Keratinocyte (primary cell): ENCODE results near the gene FBXW7. TPM values are rescaled to one million over a fixed set of nuclear protein-coding genes. Genes with fewer than 3 reads are reported as not detected.

Experiments
- DNase-seq: peaks from one replicate; pipeline ENCODE4 v3.0.0-alpha.2; 2011; ENCODE audit warnings: low read depth, missing footprints, low spot score
- FAIRE-seq: peaks from 2 replicates; lab custom pipeline; 2011; peaks lifted over from hg19 to GRCh38; lab: Jason Lieb, UNC
- H2AFZ ChIP-seq: 2 replicates; pipeline ENCODE4 v1.6.0; 2012; ENCODE audit warnings: low read length, control low read depth, inconsistent platforms; ENCODE audit not compliant: control insufficient read depth
- H3K27ac ChIP-seq: 2 replicates; pipeline ENCODE4 v1.5.1; 2011; ENCODE audit warnings: low read length; ENCODE audit not compliant: control insufficient read depth, insufficient read depth
- H3K27me3 ChIP-seq: 3 replicates; pipeline ENCODE4 v1.6.0; 2011; ENCODE audit warnings: low read length; ENCODE audit not compliant: control insufficient read depth, insufficient read depth; ENCODE audit errors: extremely low read depth
- H3K36me3 ChIP-seq, 2 experiments: 2 replicates in 1 of 2; 3 replicates in 1 of 2; pipeline ENCODE4 v1.5.1; 2011; ENCODE audit warnings: low read length in 2 of 2, mild to moderate bottlenecking in 1 of 2; ENCODE audit not compliant: control insufficient read depth in 2 of 2, insufficient read depth in 2 of 2; ENCODE audit errors: extremely low read depth in 1 of 2
- H3K4me1 ChIP-seq: 3 replicates; pipeline ENCODE4 v1.5.1; 2011; ENCODE audit warnings: low read length; ENCODE audit not compliant: control insufficient read depth, insufficient read depth; ENCODE audit errors: extremely low read depth
- H3K4me2 ChIP-seq: 3 replicates; pipeline ENCODE4 v1.6.0; 2011; ENCODE audit warnings: low read depth, low read length; ENCODE audit not compliant: control insufficient read depth, insufficient read depth; ENCODE audit errors: extremely low read depth
- H3K4me3 ChIP-seq, 3 experiments: fragments of 200-600 bp in 1 of 3; sonication (generic) in 1 of 3; 2 replicates in 2 of 3; 3 replicates in 1 of 3; pipeline ENCODE4 v1.5.1; 2011 to 2016; ENCODE audit warnings: low read length in 3 of 3, mild to moderate bottlenecking in 3 of 3, control low read depth in 2 of 3, inconsistent platforms in 1 of 3, low read depth in 1 of 3, mixed read lengths in 1 of 3, mixed run types in 1 of 3, moderate library complexity in 1 of 3; ENCODE audit not compliant: control insufficient read depth in 2 of 3, insufficient read depth in 2 of 3; ENCODE audit errors: extremely low read depth in 1 of 3
- H3K79me2 ChIP-seq: 2 replicates; pipeline ENCODE4 v1.6.0; 2012; ENCODE audit warnings: low read length; ENCODE audit not compliant: control insufficient read depth, insufficient read depth
- H3K9ac ChIP-seq: 3 replicates; pipeline ENCODE4 v1.6.0; 2011; ENCODE audit warnings: low read length; ENCODE audit not compliant: control insufficient read depth, insufficient read depth; ENCODE audit errors: extremely low read depth
- H3K9me1 ChIP-seq: 3 replicates; pipeline ENCODE4 v1.6.0; 2011; ENCODE audit warnings: low read length; ENCODE audit not compliant: control insufficient read depth, insufficient read depth; ENCODE audit errors: extremely low read depth
- H3K9me3 ChIP-seq: 2 replicates; pipeline ENCODE4 v1.5.1; 2012; ENCODE audit warnings: low read depth, low read length; ENCODE audit not compliant: control insufficient read depth
- H4K20me1 ChIP-seq: 3 replicates; pipeline ENCODE4 v1.6.0; 2011; ENCODE audit warnings: low read length; ENCODE audit not compliant: control insufficient read depth, insufficient read depth; ENCODE audit errors: extremely low read depth
- EZH2 ChIP-seq: IDR thresholded peaks from one replicate; pipeline ENCODE4 v1.6.1; 2012; ENCODE audit warnings: inconsistent platforms, mild to moderate bottlenecking, low read length, moderate library complexity
- dilution Hi-C: fragments of 300-500 bp; cut with MboI; formaldehyde crosslinking; loops from one replicate; pipeline ENCODE4 v1.7.0; 2020; ENCODE audit warnings: low sequenced_read_pairs; ENCODE audit not compliant: extremely low pct_ligation_motif_present
- polyA plus RNA-seq, 5 experiments: library from polyadenylated mRNA; depleted of rRNA in 3 of 5; stranded (reverse) in 3 of 5; stranded (forward) in 1 of 5; unstranded in 1 of 5; fragments of >200 nt; gene quantifications; 1 replicate in 1 of 5; 2 replicates in 3 of 5; 3 replicates in 1 of 5; pipeline versions ENCODE4 v1.2.1 to v1.2.3, GENCODE V29; 2011 to 2012; ENCODE audit warnings: missing spikeins in 2 of 5, low read depth in 1 of 5, low replicate concordance in 1 of 5
- TF ChIP-seq, protein P1 (sequence below), 3 experiments: IDR thresholded peaks in 1 of 3; conservative IDR thresholded peaks in 1 of 3; optimal IDR thresholded peaks in 1 of 3; 2 replicates in 2 of 3; 3 replicates in 1 of 3; pipeline versions ENCODE3 to v1.5.1; 2011; ENCODE audit warnings: low read length in 3 of 3, mild to moderate bottlenecking in 3 of 3, moderate library complexity in 2 of 3, control low read depth in 1 of 3, inconsistent platforms in 1 of 3; ENCODE audit not compliant: insufficient read depth in 2 of 3; ENCODE audit errors: extremely low read depth in 1 of 3

The FBXW7 gene
- polyA plus RNA-seq, 1 donor (not counting 4 experiments of a cell fraction or from before 2014, with no cell fraction given) = 39.6 TPM

DNA sequence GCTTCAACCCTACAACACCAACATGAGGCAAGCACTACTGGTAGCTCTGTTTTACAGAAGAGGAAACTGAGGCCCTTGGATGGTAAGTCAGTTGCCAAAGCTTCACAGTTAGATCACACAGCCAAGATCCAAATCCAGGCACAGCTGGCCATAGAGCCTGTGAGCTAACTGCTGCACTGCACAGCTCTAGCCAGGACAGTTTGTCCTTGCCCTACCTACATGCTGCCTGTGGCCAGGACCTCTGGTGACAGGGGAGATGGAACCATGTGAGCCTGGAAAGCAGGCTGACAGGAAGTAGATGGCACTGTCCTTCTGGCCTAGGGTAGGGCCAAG lies 257.8 kb downstream of the FBXW7 start:
- Histone ChIP-seq H3K27me3 (no peaks in the 10 kb centered on the region), H2AFZ (no peak overlapping the region), H3K79me2 (no peaks in the 10 kb centered on the region), H3K9me3 (no peaks in the 10 kb centered on the region), H3K4me2 (no peak overlapping the region), H3K27ac (no peak overlapping the region), H3K9ac (no peak overlapping the region), H3K36me3 (no peaks in the 10 kb centered on the region), H3K4me1 (peaks cover 30% of the 10 kb centered on the region), H3K9me1 (no peaks in the 10 kb centered on the region), H3K4me3 (no peak overlapping the region), H4K20me1 (no peaks in the 10 kb centered on the region)
- no peak for TF ChIP-seq EZH2
- TF ChIP-seq, protein P1, sequence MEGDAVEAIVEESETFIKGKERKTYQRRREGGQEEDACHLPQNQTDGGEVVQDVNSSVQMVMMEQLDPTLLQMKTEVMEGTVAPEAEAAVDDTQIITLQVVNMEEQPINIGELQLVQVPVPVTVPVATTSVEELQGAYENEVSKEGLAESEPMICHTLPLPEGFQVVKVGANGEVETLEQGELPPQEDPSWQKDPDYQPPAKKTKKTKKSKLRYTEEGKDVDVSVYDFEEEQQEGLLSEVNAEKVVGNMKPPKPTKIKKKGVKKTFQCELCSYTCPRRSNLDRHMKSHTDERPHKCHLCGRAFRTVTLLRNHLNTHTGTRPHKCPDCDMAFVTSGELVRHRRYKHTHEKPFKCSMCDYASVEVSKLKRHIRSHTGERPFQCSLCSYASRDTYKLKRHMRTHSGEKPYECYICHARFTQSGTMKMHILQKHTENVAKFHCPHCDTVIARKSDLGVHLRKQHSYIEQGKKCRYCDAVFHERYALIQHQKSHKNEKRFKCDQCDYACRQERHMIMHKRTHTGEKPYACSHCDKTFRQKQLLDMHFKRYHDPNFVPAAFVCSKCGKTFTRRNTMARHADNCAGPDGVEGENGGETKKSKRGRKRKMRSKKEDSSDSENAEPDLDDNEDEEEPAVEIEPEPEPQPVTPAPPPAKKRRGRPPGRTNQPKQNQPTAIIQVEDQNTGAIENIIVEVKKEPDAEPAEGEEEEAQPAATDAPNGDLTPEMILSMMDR (optimal IDR thresholded peaks at IDR 0.05 in 1 of 3, IDR thresholded peaks at IDR 0.05 in 1 of 3, conservative IDR thresholded peaks at IDR 0.05 in 1 of 3; ENCODE audit: extremely low read depth in 1 of 3, insufficient read depth in 2 of 3, low read length in 3 of 3) = no peak
- FAIRE-seq = no peak
- no peak for DNase-seq
- dilution Hi-C loops = no loop called here

DNA sequence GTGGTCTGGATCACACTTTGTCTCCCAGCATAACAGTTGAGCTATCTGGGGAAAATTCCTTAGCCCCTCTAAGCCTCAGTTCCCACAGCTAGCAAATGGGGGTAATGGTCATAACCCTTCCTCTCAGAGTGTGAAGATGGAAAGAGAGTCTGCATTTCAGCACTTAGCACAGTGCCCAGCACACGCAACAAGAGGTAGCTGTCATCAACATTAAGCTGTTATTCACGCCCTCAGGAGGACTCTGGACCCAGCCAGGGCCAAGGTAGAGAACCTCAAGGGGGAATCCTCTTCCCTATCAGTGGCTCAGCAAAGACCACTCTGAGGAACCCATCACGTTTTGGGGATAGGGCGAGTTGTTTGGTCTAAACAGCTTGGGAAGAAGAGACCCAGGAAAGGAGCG lies 258.6 kb downstream of the FBXW7 start:
- no peak overlapping the region for H3K27ac ChIP-seq
- no peak for DNase-seq
- H3K4me3 ChIP-seq = no peak overlapping the region
- no peaks in the 10 kb centered on the region for H4K20me1 ChIP-seq
- H3K9me1 ChIP-seq = no peaks in the 10 kb centered on the region
- H3K9ac ChIP-seq = no peak overlapping the region
- no peak for FAIRE-seq
- no peak overlapping the region for H3K4me2 ChIP-seq
- no peak overlapping the region for H2AFZ ChIP-seq
- peaks cover 33% of the 10 kb centered on the region for H3K4me1 ChIP-seq
- H3K9me3 ChIP-seq = no peaks in the 10 kb centered on the region
- H3K79me2 ChIP-seq = no peaks in the 10 kb centered on the region
- no peaks in the 10 kb centered on the region for H3K27me3 ChIP-seq
- no peaks in the 10 kb centered on the region for H3K36me3 ChIP-seq
- dilution Hi-C loops = no loop called here
- TF ChIP-seq EZH2 = no peak
- TF ChIP-seq, protein P1 (optimal IDR thresholded peaks at IDR 0.05 in 1 of 3, IDR thresholded peaks at IDR 0.05 in 1 of 3, conservative IDR thresholded peaks at IDR 0.05 in 1 of 3; ENCODE audit: extremely low read depth in 1 of 3, insufficient read depth in 2 of 3, low read length in 3 of 3) = no peak
